ENCODE data around the gene ITPR2. TPM values are rescaled to one million over a fixed set of nuclear protein-coding genes. Genes with fewer than 3 reads are reported as not detected.

The ITPR2 gene
- total and polyA plus RNA-seq, 4 donors = 11.7 to 93.3 (median 35.4) TPM

GRCh38 chr12:26374934-26375680 lies 457.9 kb downstream of the ITPR2 start (continued):
- no peak for TF ChIP-seq CTCF (IDR thresholded peaks at IDR 0.05; ENCODE audit: low read depth, low read length, missing input control)
- TF ChIP-seq JUND (IDR thresholded peaks at IDR 0.05) = no peak

GRCh38 chr12:26373606-26374495 lies 459.1 kb downstream of the ITPR2 start:
- H3K27me3 ChIP-seq (ENCODE audit: control insufficient read depth in 4 of 4, insufficient read depth in 4 of 4, low read length in 3 of 4) = no peaks in the 10 kb centered on the region
- H3K4me1 ChIP-seq (ENCODE audit: control insufficient read depth in 4 of 4, insufficient read depth in 4 of 4, low read length in 3 of 4) = no peaks in the 10 kb centered on the region
- H3K9ac ChIP-seq (ENCODE audit: low read depth in 1 of 2, low read length in 2 of 2) = no peak overlapping the region
- H3K27ac ChIP-seq (ENCODE audit: low read depth in 1 of 2, low read length in 2 of 2) = no peak overlapping the region
- H3K36me3 ChIP-seq (ENCODE audit: control insufficient read depth in 4 of 4, insufficient read depth in 3 of 4, low read depth in 1 of 4, low read length in 3 of 4) = peaks cover 0 to 19% (median 9%) of the 10 kb centered on the region in 4 donors
- DNase-seq (ENCODE audit: low spot score) = no peak
- no peak for TF ChIP-seq YY1 (IDR thresholded peaks at IDR 0.05)
- H3K4me3 ChIP-seq (ENCODE audit: low read depth in 1 of 3, low read length in 3 of 3) = no peak overlapping the region
- WGBS = 98% methylated on average over 7 of the region's 7 CpGs
- H3K9me3 ChIP-seq (ENCODE audit: control insufficient read depth in 4 of 4, low read length in 3 of 4) = no peaks in the 10 kb centered on the region

GRCh38 chr12:26372866-26373265 lies 460.1 kb downstream of the ITPR2 start:
- 97% methylated on average over 6 of the region's 6 CpGs for WGBS
- H3K27ac ChIP-seq (ENCODE audit: low read depth in 1 of 2, low read length in 2 of 2) = no peak overlapping the region

GRCh38 chr12:26370098-26370497 lies 462.9 kb downstream of the ITPR2 start:
- 97% methylated on average over 2 of the region's 2 CpGs for WGBS
- Histone ChIP-seq H3K9me3 (ENCODE audit: control insufficient read depth in 4 of 4, low read length in 3 of 4) (no peaks in the 10 kb centered on the region), H3K27me3 (ENCODE audit: control insufficient read depth in 4 of 4, insufficient read depth in 4 of 4, low read length in 3 of 4) (no peaks in the 10 kb centered on the region), H3K9ac (ENCODE audit: low read depth in 1 of 2, low read length in 2 of 2) (no peak overlapping the region), H3K4me1 (ENCODE audit: control insufficient read depth in 4 of 4, insufficient read depth in 4 of 4, low read length in 3 of 4) (no peaks in the 10 kb centered on the region), H3K27ac (ENCODE audit: low read depth in 1 of 2, low read length in 2 of 2) (no peak overlapping the region), H3K4me3 (ENCODE audit: low read depth in 1 of 3, low read length in 3 of 3) (no peak overlapping the region), H3K36me3 (ENCODE audit: control insufficient read depth in 4 of 4, insufficient read depth in 3 of 4, low read depth in 1 of 4, low read length in 3 of 4) (peaks cover 0 to 14% (median 9%) of the 10 kb centered on the region in 4 donors)
- no peak for DNase-seq (ENCODE audit: low spot score)
- TF ChIP-seq ATF3 (IDR thresholded peaks at IDR 0.05) = no peak
- no peak for TF ChIP-seq HNF4G (IDR thresholded peaks at IDR 0.05)
- TF ChIP-seq NR2F2 (IDR thresholded peaks at IDR 0.05) = no peak
- TF ChIP-seq RAD21 (IDR thresholded peaks at IDR 0.05) = no peak
- no peak for TF ChIP-seq HNF4A (conservative IDR thresholded peaks at IDR 0.05)
- no peak for TF ChIP-seq RXRA (IDR thresholded peaks at IDR 0.05)

More at GRCh38 chr12:26372866-26373265, 460.1 kb downstream of the ITPR2 start:
- peaks cover 0 to 13% (median 9%) of the 10 kb centered on the region in 4 donors for H3K36me3 ChIP-seq (ENCODE audit: control insufficient read depth in 4 of 4, insufficient read depth in 3 of 4, low read depth in 1 of 4, low read length in 3 of 4)
- no peak for DNase-seq (ENCODE audit: low spot score)
- H3K9ac ChIP-seq (ENCODE audit: low read depth in 1 of 2, low read length in 2 of 2) = no peak overlapping the region
- TF ChIP-seq ZBTB33 (IDR thresholded peaks at IDR 0.05) (no peak), FOXA1 (IDR thresholded peaks at IDR 0.05) (no peak), TAF1 (conservative IDR thresholded peaks at IDR 0.05) (no peak)
- H3K4me3 ChIP-seq (ENCODE audit: low read depth in 1 of 3, low read length in 3 of 3) = no peak overlapping the region
- no peaks in the 10 kb centered on the region for H3K27me3 ChIP-seq (ENCODE audit: control insufficient read depth in 4 of 4, insufficient read depth in 4 of 4, low read length in 3 of 4)
- H3K4me1 ChIP-seq (ENCODE audit: control insufficient read depth in 4 of 4, insufficient read depth in 4 of 4, low read length in 3 of 4) = no peaks in the 10 kb centered on the region
- no peaks in the 10 kb centered on the region for H3K9me3 ChIP-seq (ENCODE audit: control insufficient read depth in 4 of 4, low read length in 3 of 4)
